DOHH2 (cell line): ENCODE measurements around the gene SEMA3E.

Experiments
- CTCF ChIP-seq: fragments of 200-600 bp; sonication (generic); IDR thresholded peaks from one replicate; pipeline ENCODE4 v1.5.1; 2014; ENCODE audit warnings: antibody characterized with exemption, mild to moderate bottlenecking, low read depth, low read length; ENCODE audit not compliant: poor library complexity, severe bottlenecking
- EZH2phosphoT487 ChIP-seq: fragments of 200-600 bp; sonication (generic); IDR thresholded peaks from 2 replicates; pipeline ENCODE4 v1.6.1; 2017; ENCODE audit warnings: borderline replicate concordance, mild to moderate bottlenecking, antibody characterized with exemption, low read length, moderate library complexity, mixed read lengths

- TF ChIP-seq CTCF (no peak), EZH2phosphoT487 (no peak)
These were observed 8.7 kb downstream of the SEMA3E start for GRCh38 chr7:83640240-83640639.
